Measurements from ENCODE around the gene CCT2.

GRCh38 chr12:69545081-69545480 is 40.2 kb upstream of the CCT2 start:
- TF ChIP-seq CTCF (IDR thresholded peaks at IDR 0.05) (no peak), EZH2 (IDR thresholded peaks at IDR 0.05; ENCODE audit: borderline replicate concordance, insufficient read depth, low read depth, low read length, poor library complexity, severe bottlenecking) (no peak)

All from B cell (primary cell).